Activated T-cell treated with anti-CD3 and anti-CD28 coated beads for 4 hours (primary cell): ENCODE measurements around the gene DSC1.
"Not testable (repeated sequence)": the region's sequence is repeated elsewhere in the genome, so short reads cannot be mapped to it uniquely, and the experiment has no call there.

Experiments used
- DNase-seq: peaks from one replicate; pipeline ENCODE4 v3.0.0-alpha.2; 2020

DSC1 gene

DNA sequence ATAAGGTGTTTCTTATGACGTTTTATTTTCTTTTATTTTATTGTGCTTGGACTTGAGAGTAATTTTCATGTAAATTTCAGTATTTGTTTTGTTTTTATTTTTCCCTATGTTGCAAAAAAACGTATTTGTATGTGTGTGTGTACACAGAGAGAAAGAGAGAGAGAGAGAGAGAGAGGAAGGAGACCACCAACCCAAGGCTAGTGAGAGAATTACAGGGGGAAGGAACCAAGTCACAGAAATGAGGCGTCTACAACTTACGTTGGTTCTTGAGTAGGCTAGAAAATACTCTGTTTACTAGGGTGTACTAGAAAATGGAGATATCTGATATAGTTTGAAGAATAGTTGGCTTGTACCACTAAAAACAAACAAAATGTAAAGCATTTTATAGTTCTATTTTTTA lies 7.7 kb upstream of the DSC1 start:
- no peak for DNase-seq

DNA sequence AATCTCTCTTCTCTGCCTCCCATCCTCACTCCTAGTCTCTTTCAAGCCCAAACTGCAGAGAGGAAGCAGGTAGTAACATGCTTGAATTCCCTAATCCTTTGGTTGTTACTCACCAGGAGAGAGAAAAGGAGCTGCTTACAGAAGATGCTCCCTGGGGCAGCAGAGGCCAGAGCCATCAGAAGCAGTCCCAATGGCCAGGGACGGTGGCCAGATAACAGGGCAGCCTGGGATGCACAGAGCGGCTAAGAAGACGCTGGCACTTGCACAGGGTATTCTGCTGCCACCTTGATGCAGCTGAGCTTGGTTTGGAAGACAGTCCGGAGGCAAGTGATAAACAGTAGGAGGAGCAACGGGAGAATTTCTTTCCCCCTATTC lies 250 bp downstream of the DSC1 start:
- DNase-seq, result no peak

DNA sequence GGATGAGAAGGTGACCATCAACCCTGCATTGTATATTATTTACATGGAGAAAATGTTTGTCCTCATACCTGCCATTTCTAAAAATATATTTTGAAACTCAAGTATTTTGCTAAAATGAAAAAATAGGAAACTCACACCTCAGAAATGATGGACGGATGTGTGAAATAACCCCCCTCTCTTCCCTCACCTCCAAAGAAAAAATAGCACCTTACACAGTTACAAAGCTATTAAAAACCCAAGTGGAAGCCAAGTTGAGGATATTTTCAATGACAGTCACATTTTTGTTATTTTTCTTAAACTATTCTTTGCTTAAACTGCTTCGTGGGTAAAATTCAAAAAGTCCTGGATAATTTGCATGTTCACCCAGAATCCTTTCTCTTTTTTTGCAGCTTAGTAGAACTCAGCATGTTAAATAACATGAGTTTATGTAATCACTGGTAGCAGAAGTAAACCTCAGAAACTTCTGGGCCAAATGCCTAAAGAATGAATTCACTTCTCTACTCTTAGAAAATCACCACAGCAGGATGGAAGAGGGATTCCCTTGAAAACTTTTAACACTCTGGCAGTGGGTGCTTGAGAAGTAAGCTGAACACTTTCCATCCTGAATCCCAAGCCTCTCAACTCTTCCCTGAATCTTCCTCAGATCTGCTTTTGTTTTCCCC lies 768 bp downstream of the DSC1 start:
- DNase-seq, result no peak

DNA sequence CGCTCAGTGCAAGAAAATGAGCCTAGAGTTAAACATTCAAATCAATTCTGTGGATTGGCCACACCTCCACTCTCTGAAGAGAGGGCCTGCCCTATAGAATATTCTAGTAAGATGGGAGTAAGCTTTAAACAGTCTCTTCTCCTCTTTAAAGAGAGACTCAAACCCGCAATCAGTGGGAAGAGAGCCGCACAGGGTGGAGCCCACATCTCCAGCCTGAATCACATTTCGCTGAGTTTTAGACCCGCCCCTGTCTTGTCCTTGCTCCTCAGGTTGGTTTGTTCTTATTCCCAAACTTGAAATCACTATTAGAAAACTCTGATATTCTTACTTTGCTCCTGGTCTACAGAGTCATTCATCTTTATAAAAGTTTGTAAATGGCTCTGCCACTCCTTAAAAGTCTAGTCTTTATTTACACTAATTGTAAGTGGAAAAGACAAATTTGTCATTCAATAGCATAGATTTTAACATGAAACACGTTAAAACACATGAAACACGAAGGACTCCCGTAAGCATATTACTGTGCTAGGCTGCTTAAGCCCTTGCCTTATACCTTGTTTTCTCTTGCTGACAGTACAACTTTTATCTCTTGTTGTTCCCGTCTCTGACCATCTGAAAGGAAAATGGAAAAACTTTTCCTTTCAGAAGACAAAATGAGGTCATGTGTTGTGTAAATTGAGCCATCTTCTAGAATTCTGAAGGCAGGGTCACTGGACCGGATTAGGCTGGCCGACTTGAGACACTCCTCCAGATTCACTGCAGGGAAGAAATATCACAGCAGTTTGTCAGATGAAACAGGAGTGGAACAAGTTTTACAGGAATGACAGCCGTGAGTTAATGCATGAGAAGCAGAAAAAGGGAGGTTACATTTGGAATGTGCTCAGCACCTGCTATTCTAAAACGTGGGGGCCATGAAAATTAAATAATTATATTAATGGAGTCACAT lies 5.6 kb downstream of the DSC1 start:
- no peak for DNase-seq

DNA sequence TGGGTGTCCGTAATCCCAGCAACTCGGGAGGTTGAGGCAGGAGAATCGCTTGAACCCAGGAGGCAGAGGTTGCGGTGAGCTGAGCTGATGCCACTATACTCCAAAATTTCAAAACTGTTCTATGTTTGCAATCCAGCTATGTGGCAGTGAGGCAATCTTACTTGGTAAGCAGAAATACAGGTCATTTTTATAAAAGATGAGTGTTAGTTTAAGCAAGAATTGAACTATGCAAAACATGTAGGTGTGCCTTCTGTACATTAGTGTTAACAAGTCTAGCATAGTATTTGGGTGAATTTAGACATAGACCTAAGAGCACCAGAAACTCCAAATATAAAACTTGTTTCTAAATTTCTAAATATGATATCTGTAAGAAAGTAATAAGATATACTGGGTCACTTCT lies 7.2 kb downstream of the DSC1 start:
- no peak for DNase-seq

DNA sequence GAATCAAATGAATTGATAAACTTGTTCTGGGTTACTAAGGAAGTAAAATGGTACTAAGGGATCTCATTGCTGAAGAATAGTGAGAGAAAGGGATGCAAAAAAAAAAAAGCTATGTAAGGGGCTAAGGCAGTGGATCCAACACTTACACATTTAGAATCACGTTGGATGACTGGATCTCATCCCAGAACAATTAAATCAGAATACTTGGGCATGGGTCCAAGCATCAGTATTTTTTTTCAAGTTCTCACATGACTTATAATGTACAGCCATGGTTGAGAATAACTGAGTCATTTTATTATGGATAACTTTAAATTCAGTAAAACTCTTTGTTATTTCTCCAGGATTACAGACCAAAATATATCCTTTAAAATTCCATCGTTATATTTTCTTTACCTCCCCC lies 8.5 kb downstream of the DSC1 start:
- no peak for DNase-seq

DNA sequence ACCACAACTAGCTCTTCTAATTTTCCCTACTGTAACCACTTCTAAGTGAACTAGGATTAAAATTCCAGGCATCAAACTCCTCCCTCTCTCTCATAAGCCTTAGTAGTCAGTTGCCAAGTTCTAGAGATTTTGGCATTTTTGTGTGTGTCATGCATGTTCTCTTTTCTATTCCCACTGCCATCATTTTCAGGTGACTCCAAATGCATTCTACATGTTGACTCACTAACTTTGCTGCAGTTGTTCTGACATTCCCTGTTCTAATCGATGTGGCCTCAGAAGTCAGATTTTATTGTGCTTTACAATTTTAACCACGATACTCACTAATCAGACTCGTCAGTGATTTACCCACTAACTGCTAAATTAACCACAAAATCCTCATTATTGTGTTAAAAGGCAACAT lies 13.3 kb downstream of the DSC1 start:
- no peak for DNase-seq

DNA sequence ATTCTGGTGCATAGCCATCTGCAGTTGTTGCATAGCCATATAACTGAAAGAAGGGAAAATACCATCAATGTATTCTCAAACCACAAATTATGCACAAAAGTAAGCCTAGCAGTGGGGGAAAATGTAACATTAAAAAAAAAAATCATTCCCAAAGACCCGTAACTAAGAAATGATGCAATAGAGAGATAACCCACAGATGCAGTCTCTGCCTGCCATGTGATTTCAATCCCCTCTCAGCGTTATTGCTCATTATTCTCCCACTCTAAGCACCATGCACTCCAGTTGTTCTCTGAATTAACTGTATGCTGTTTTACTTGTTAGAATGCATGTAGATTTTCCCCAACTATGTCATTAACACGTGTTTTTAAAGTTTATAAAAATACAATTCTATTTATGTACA lies 14.1 kb downstream of the DSC1 start:
- no peak for DNase-seq

DNA sequence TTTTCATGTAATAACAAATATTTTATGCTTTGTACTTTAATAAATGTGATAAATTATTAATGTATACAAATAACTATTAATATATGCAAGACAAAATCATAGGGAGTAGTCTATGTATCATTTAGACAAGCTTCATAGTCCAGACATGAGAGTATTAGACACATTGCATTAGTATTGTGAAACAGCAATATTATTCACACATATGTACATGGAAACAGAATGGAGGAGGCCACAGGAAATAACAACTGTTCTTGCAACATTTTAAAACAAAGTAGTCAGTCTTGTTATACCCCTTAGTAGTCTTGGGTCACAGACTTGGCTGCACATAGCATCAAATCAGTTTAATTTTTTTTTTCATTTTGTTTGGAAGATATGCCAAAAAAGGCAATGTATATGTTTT lies 15.8 kb downstream of the DSC1 start:
- DNase-seq, result no peak

DNA sequence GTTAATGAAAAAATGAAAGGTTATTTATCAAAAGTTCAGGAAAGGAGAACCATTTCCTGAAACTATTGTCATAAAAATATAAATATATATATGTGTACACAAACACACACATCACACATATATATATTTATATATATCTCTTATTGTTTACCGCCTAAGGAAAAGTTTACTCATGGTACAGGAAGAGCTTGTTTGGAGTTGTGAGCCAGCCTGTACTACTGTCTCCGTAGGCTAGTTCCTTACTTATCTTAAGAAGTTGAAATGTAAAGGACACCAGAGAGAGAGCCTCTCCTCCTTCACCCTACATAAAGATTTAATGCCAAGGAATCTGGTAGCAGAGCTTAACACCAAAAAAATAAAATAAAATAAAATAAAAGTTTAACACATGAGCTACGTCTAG lies 19.6 kb downstream of the DSC1 start:
- DNase-seq, result no peak

DNA sequence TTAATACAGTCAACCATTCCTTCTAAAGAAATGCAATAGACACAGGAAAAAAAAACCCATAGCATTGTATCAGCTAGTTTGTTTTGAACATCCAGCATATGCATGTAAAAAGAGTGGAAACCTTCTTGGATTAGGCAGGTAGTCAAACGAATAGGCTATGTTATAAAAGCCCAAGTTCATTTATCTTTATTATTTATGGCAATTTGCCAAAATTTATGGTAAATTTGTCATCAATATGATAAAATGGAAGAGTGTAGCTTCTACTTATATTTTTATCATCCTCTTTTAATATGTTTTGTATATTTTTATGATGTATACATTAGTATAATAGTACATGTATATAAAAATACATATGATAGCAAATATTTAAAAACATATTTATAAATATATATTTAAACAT lies 23.9 kb downstream of the DSC1 start:
- no peak for DNase-seq

DNA sequence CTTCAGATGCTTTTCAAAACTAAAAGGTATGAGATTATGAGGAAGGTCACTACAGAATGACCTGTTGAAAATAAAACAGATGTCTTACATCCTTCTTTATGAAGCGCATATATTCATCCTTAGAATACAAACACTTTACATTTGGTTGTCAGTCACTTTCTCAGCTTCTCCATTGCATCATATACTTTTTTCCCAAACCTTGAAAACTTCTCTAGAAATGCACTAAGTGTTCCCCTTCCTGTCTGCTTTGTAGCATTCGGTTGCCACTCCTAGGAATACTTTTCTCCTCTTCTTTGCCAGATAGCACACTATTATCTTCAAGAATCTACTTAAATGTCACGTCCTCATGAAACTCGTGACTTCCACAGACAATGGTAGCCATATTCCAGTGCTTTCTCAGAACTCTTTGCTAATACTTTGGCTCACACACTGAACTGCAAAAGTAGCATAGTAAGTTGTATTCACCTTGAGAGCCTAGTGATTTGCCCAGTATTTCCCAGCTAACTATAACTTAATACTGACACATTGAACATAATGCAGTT lies 27.6 kb downstream of the DSC1 start:
- no peak for DNase-seq

DNA sequence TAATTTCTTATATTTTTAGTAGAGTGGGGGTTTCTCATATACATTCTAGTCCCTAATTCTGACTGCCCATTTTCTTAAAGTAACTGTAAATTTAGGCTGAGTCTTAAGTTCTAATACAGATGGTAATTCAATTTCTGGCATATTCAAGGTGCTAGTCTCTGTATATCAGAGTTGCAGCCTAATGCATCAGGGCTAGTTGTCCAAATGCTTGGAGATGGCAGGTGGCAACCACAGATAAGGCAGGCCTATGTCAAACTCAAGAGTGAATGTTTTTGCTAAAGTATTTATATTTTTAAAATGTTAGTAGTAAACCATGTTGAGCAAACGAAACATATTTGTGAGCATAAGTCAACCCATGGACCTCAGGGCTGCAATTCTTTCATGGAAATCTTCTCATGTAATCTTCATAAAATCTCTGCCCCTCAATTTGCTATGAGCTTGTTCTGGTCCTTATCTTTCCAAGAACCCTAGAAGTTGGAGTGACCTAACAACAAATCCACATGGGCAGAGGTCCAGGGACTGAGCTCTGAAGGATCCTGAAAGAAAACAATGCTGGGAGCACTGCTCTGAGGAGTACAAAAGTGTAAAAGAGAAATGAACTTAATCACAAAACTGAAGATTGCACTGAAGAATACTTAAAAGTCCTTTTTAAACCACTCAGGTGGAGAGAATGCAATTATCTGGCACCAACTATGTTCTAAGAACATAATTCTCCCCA lies 33.1 kb downstream of the DSC1 start:
- DNase-seq, result no peak

DNA sequence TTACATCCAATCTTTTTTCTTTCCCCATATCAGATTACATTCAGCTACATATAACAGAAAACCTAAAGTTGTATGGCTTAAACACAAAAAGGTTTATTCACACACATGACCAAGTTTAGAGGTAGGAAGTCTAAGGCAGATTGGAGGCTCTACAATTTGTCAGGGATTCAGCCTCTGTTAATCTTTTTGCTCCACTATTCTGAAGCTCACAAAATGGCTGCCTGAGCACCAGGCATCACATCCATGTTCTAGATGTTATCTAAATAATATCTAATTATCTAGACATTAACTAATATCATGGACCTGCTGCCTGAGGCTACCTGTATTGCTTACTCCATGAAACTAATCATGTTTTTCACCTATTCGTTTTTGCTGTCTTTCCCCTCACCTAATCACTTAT lies 36.8 kb downstream of the DSC1 start:
- no peak for DNase-seq

DNA sequence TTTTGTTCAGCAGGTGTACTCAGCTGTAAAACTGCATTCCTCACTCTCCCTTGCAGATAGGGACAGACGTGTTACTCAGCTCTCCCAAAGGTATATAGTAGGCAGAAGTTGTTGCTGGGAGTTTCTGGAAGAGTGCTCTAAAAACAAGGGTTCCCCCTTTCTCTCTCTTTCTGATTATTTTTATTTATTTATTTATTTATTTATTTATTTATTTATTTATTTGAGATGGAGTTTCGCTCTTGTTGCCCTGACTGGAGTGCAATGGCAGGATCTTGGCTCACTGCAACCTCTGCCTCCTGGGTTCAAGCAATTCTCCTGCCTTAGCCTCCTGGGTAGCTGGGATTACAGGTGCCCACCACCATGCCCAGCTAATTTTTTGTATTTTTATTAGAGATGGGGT lies 39.5 kb downstream of the DSC1 start:
- not testable (repeated sequence) for DNase-seq

DNA sequence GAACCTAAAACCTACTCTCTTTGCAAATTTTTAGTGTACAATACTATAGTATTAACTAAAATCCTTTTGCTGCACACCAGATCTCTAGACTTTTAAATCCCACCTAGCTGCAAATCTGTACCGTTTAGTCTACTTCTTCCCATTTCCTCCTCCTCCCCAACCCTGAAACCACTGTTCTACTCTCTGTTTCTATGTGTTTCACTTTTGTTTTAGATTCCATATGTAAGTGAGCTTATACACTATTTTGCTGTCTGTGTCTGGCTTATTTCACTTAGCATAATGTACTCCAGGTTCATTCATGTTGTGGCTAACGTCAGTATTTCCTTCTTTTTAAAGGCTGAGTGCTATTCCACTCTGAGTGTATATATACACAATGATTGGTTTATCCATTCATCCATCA lies 42.1 kb downstream of the DSC1 start:
- DNase-seq, result no peak

DNA sequence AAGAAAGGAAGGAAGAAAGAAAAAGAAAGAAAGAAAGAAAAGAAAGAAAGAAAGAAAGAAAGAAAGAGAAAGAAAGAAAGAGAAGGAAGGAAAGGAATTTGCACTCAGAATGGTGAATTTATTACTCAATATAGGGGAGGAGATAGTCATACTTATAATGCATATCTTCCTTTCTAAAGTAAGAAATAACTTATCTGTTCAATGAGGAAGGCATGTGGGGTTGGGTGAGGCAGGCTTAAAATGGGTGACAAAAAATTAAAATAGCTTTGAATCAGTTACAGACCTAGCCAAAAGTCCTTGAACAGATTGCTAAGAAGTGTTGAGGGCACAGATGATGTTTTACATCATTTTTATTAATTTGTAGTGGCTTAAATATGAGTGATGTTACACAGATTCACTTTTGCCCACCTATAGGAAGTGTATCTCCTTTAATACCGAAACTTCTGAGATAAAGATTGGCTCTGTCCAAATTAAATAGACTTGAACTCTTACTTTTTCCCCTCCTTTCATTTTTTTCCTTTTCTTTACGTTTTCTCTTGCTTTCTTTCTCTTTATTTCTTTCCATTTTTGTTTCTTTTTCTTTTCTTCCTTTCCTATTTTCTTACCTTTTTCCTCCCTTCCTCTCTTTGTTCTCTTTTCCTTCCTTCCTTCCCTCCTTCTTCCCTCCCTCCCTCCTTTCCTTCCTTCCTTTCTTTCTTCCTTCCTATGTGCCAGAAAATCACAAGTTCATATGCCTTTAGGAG lies 45.6 kb downstream of the DSC1 start:
- DNase-seq, result no peak

DNA sequence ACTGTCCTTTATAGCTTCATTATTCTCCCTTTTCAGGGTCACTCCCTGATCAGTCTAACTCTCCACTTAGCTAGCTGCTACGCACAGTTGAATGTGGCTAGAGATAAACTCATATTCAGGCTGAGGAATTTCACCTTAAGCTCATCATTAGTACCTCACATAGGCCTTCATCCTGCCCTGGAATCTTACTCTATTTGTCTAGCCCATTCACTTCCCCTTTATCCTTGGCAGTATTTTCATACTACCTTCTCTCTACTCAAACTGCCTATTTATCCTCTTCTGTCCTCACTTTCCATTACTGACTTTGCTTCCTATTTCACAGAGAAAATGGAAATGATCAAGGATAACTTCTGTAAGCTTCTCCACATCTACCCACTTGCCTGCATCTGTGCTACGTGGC lies 49.9 kb downstream of the DSC1 start:
- no peak for DNase-seq

DNA sequence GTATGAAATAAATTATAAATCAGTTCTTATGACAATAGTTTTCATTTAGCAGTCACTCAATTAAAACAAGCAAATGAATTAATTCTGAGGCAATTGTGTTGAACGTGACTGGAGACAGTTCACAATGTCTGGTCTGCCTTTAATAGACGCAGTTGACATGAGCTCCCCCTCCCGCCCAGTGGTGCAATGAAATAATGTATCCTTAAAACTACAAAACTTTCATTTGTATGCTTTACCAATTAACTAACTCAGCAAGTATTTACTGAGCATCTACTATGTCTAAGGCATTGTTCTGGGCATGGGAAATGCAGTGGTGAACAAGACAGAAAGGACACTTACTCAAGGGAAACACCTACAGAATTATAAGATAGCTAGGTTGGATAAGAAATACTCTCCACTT lies 56.9 kb downstream of the DSC1 start:
- DNase-seq, result no peak

DNA sequence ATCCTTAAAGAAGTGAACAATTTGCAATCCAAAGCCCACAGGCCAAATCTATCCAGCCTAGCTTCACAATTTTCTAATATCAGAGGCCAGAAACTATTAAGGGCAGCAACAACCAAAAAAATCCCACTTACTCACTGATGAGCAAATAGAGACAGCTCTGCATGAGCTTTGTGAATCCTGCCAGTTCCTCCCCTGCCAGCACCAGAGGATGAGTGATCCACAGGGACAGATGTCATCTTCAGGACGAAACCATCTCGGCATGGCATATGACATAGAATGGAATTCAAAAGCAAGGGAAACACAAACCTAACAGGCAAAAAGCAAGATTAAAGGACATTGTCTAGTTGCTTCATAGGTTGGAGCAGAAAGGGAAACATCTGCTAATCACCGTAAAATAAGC lies 58.2 kb downstream of the DSC1 start:
- DNase-seq, result no peak

DNA sequence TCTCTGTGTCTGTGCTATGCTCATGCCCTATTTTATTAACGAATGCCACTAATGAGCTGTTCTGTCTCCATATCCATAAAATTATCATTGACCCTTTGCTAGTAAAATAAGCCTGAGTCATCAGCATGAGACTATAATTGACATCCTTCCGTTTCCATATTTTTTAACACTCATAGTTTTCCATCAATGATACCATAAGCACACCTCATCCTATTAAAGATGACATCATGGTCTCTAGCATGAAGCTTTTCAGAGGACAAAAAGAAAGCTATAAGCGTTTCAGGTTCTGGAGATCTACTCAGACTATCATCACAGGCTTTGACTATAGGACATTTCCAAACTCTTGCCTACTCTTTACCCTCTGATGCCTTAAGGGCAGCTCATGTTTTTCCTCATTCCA lies 59.2 kb downstream of the DSC1 start:
- DNase-seq, result no peak

DNA sequence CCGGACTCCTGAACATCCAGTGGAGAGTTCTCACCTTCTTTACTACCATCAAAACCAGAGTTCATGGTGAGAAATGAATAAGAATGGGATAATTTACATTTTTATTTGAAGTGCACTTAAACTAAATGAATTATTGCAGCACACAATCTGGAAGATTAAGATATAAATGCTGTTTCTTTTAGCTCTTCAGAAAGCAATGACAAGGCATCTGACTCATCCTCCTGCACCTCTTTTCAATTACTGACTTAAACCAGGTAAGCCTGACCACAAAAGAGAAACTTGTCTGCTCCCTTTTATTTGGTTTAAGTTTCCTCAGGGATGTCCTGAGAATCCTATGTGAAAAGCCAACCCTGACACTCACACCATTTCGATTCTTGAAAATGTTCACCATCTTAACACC lies 59.7 kb downstream of the DSC1 start:
- DNase-seq, result no peak
